ENCODE measurements around the gene INSYN2B.

The INSYN2B gene

GRCh38 chr5:169880785-169881184 lies 99.5 kb downstream of the INSYN2B start:
- no peak overlapping the region for H3K27ac ChIP-seq (ENCODE audit: low read depth in 2 of 2, low read length in 2 of 2)
- H3K27me3 ChIP-seq (ENCODE audit: control insufficient read depth in 2 of 2, insufficient read depth in 2 of 2, low read length in 2 of 2) = no peaks in the 10 kb centered on the region
- H3K36me3 ChIP-seq (ENCODE audit: control insufficient read depth in 2 of 2, insufficient read depth in 2 of 2, low read length in 2 of 2) = no peaks in the 10 kb centered on the region
- no peaks in the 10 kb centered on the region for H3K4me1 ChIP-seq (ENCODE audit: control insufficient read depth in 2 of 2, insufficient read depth in 2 of 2, low read length in 2 of 2)
- H3K9me3 ChIP-seq (ENCODE audit: control insufficient read depth in 2 of 2, low read length in 2 of 2) = no peaks in the 10 kb centered on the region
- H3K9ac ChIP-seq (ENCODE audit: low read depth in 1 of 2, low read length in 2 of 2) = no peak overlapping the region
- no peak overlapping the region for H3K4me3 ChIP-seq (ENCODE audit: low read length in 2 of 2)

GRCh38 chr5:169880012-169880663 lies 100.2 kb downstream of the INSYN2B start:
- Histone ChIP-seq H3K27ac (ENCODE audit: low read depth in 2 of 2, low read length in 2 of 2) (no peak overlapping the region), H3K36me3 (ENCODE audit: control insufficient read depth in 2 of 2, insufficient read depth in 2 of 2, low read length in 2 of 2) (no peaks in the 10 kb centered on the region), H3K27me3 (ENCODE audit: control insufficient read depth in 2 of 2, insufficient read depth in 2 of 2, low read length in 2 of 2) (no peaks in the 10 kb centered on the region), H3K9ac (ENCODE audit: low read depth in 1 of 2, low read length in 2 of 2) (no peak overlapping the region), H3K9me3 (ENCODE audit: control insufficient read depth in 2 of 2, low read length in 2 of 2) (no peaks in the 10 kb centered on the region), H3K4me1 (ENCODE audit: control insufficient read depth in 2 of 2, insufficient read depth in 2 of 2, low read length in 2 of 2) (no peaks in the 10 kb centered on the region), H3K4me3 (ENCODE audit: low read length in 2 of 2) (no peak overlapping the region)

- no peak overlapping the region for H3K27ac ChIP-seq (ENCODE audit: low read depth in 2 of 2, low read length in 2 of 2)
- no peaks in the 10 kb centered on the region for H3K27me3 ChIP-seq (ENCODE audit: control insufficient read depth in 2 of 2, insufficient read depth in 2 of 2, low read length in 2 of 2)
- no peak overlapping the region for H3K9ac ChIP-seq (ENCODE audit: low read depth in 1 of 2, low read length in 2 of 2)
- no peaks in the 10 kb centered on the region for H3K36me3 ChIP-seq (ENCODE audit: control insufficient read depth in 2 of 2, insufficient read depth in 2 of 2, low read length in 2 of 2)
- no peaks in the 10 kb centered on the region for H3K9me3 ChIP-seq (ENCODE audit: control insufficient read depth in 2 of 2, low read length in 2 of 2)
- no peaks in the 10 kb centered on the region for H3K4me1 ChIP-seq (ENCODE audit: control insufficient read depth in 2 of 2, insufficient read depth in 2 of 2, low read length in 2 of 2)
- no peak overlapping the region for H3K4me3 ChIP-seq (ENCODE audit: low read length in 2 of 2)
Observed at GRCh38 chr5:169876386-169876785, 103.9 kb downstream of the INSYN2B start.

- Histone ChIP-seq H3K9ac (ENCODE audit: low read depth in 1 of 2, low read length in 2 of 2) (no peak overlapping the region), H3K9me3 (ENCODE audit: control insufficient read depth in 2 of 2, low read length in 2 of 2) (no peaks in the 10 kb centered on the region), H3K4me1 (ENCODE audit: control insufficient read depth in 2 of 2, insufficient read depth in 2 of 2, low read length in 2 of 2) (no peaks in the 10 kb centered on the region), H3K4me3 (ENCODE audit: low read length in 2 of 2) (no peak overlapping the region), H3K27ac (ENCODE audit: low read depth in 2 of 2, low read length in 2 of 2) (no peak overlapping the region), H3K27me3 (ENCODE audit: control insufficient read depth in 2 of 2, insufficient read depth in 2 of 2, low read length in 2 of 2) (no peaks in the 10 kb centered on the region), H3K36me3 (ENCODE audit: control insufficient read depth in 2 of 2, insufficient read depth in 2 of 2, low read length in 2 of 2) (no peaks in the 10 kb centered on the region)
Observed at GRCh38 chr5:169875731-169876130, 104.6 kb downstream of the INSYN2B start.

GRCh38 chr5:169875091-169875728 lies 105.1 kb downstream of the INSYN2B start:
- Histone ChIP-seq H3K27ac (ENCODE audit: low read depth in 2 of 2, low read length in 2 of 2) (no peak overlapping the region), H3K27me3 (ENCODE audit: control insufficient read depth in 2 of 2, insufficient read depth in 2 of 2, low read length in 2 of 2) (no peaks in the 10 kb centered on the region), H3K36me3 (ENCODE audit: control insufficient read depth in 2 of 2, insufficient read depth in 2 of 2, low read length in 2 of 2) (no peaks in the 10 kb centered on the region), H3K9ac (ENCODE audit: low read depth in 1 of 2, low read length in 2 of 2) (no peak overlapping the region), H3K4me1 (ENCODE audit: control insufficient read depth in 2 of 2, insufficient read depth in 2 of 2, low read length in 2 of 2) (no peaks in the 10 kb centered on the region), H3K4me3 (ENCODE audit: low read length in 2 of 2) (no peak overlapping the region), H3K9me3 (ENCODE audit: control insufficient read depth in 2 of 2, low read length in 2 of 2) (no peaks in the 10 kb centered on the region)

GRCh38 chr5:169874621-169875020 lies 105.7 kb downstream of the INSYN2B start:
- no peaks in the 10 kb centered on the region for H3K9me3 ChIP-seq (ENCODE audit: control insufficient read depth in 2 of 2, low read length in 2 of 2)
- no peak overlapping the region for H3K9ac ChIP-seq (ENCODE audit: low read depth in 1 of 2, low read length in 2 of 2)
- H3K27ac ChIP-seq (ENCODE audit: low read depth in 2 of 2, low read length in 2 of 2) = no peak overlapping the region
- no peak overlapping the region for H3K4me3 ChIP-seq (ENCODE audit: low read length in 2 of 2)
- no peaks in the 10 kb centered on the region for H3K4me1 ChIP-seq (ENCODE audit: control insufficient read depth in 2 of 2, insufficient read depth in 2 of 2, low read length in 2 of 2)
- no peaks in the 10 kb centered on the region for H3K27me3 ChIP-seq (ENCODE audit: control insufficient read depth in 2 of 2, insufficient read depth in 2 of 2, low read length in 2 of 2)
- no peaks in the 10 kb centered on the region for H3K36me3 ChIP-seq (ENCODE audit: control insufficient read depth in 2 of 2, insufficient read depth in 2 of 2, low read length in 2 of 2)

GRCh38 chr5:169873642-169874041 lies 106.7 kb downstream of the INSYN2B start:
- no peaks in the 10 kb centered on the region for H3K27me3 ChIP-seq (ENCODE audit: control insufficient read depth in 2 of 2, insufficient read depth in 2 of 2, low read length in 2 of 2)
- no peaks in the 10 kb centered on the region for H3K36me3 ChIP-seq (ENCODE audit: control insufficient read depth in 2 of 2, insufficient read depth in 2 of 2, low read length in 2 of 2)
- no peak overlapping the region for H3K27ac ChIP-seq (ENCODE audit: low read depth in 2 of 2, low read length in 2 of 2)
- no peak overlapping the region for H3K9ac ChIP-seq (ENCODE audit: low read depth in 1 of 2, low read length in 2 of 2)
- H3K4me3 ChIP-seq (ENCODE audit: low read length in 2 of 2) = no peak overlapping the region
- no peaks in the 10 kb centered on the region for H3K4me1 ChIP-seq (ENCODE audit: control insufficient read depth in 2 of 2, insufficient read depth in 2 of 2, low read length in 2 of 2)
- H3K9me3 ChIP-seq (ENCODE audit: control insufficient read depth in 2 of 2, low read length in 2 of 2) = no peaks in the 10 kb centered on the region

- no peaks in the 10 kb centered on the region for H3K36me3 ChIP-seq (ENCODE audit: control insufficient read depth in 2 of 2, insufficient read depth in 2 of 2, low read length in 2 of 2)
- H3K4me3 ChIP-seq (ENCODE audit: low read length in 2 of 2) = no peak overlapping the region
- no peaks in the 10 kb centered on the region for H3K27me3 ChIP-seq (ENCODE audit: control insufficient read depth in 2 of 2, insufficient read depth in 2 of 2, low read length in 2 of 2)
- no peaks in the 10 kb centered on the region for H3K9me3 ChIP-seq (ENCODE audit: control insufficient read depth in 2 of 2, low read length in 2 of 2)
- H3K27ac ChIP-seq (ENCODE audit: low read depth in 2 of 2, low read length in 2 of 2) = no peak overlapping the region
- H3K9ac ChIP-seq (ENCODE audit: low read depth in 1 of 2, low read length in 2 of 2) = no peak overlapping the region
- H3K4me1 ChIP-seq (ENCODE audit: control insufficient read depth in 2 of 2, insufficient read depth in 2 of 2, low read length in 2 of 2) = no peaks in the 10 kb centered on the region
Observed at GRCh38 chr5:169871826-169872490, 108.3 kb downstream of the INSYN2B start.

- no peaks in the 10 kb centered on the region for H3K27me3 ChIP-seq (ENCODE audit: control insufficient read depth in 2 of 2, insufficient read depth in 2 of 2, low read length in 2 of 2)
- H3K4me1 ChIP-seq (ENCODE audit: control insufficient read depth in 2 of 2, insufficient read depth in 2 of 2, low read length in 2 of 2) = no peaks in the 10 kb centered on the region
- H3K4me3 ChIP-seq (ENCODE audit: low read length in 2 of 2) = no peak overlapping the region
- H3K27ac ChIP-seq (ENCODE audit: low read depth in 2 of 2, low read length in 2 of 2) = no peak overlapping the region
- no peaks in the 10 kb centered on the region for H3K36me3 ChIP-seq (ENCODE audit: control insufficient read depth in 2 of 2, insufficient read depth in 2 of 2, low read length in 2 of 2)
- H3K9me3 ChIP-seq (ENCODE audit: control insufficient read depth in 2 of 2, low read length in 2 of 2) = no peaks in the 10 kb centered on the region
- H3K9ac ChIP-seq (ENCODE audit: low read depth in 1 of 2, low read length in 2 of 2) = no peak overlapping the region
Observed at GRCh38 chr5:169870211-169870610, 110.1 kb downstream of the INSYN2B start.

GRCh38 chr5:169869066-169869465 lies 111.2 kb downstream of the INSYN2B start:
- no peaks in the 10 kb centered on the region for H3K9me3 ChIP-seq (ENCODE audit: control insufficient read depth in 2 of 2, low read length in 2 of 2)
- H3K9ac ChIP-seq (ENCODE audit: low read depth in 1 of 2, low read length in 2 of 2) = no peak overlapping the region
- H3K27me3 ChIP-seq (ENCODE audit: control insufficient read depth in 2 of 2, insufficient read depth in 2 of 2, low read length in 2 of 2) = no peaks in the 10 kb centered on the region
- H3K4me3 ChIP-seq (ENCODE audit: low read length in 2 of 2) = no peak overlapping the region
- H3K4me1 ChIP-seq (ENCODE audit: control insufficient read depth in 2 of 2, insufficient read depth in 2 of 2, low read length in 2 of 2) = no peaks in the 10 kb centered on the region
- H3K36me3 ChIP-seq (ENCODE audit: control insufficient read depth in 2 of 2, insufficient read depth in 2 of 2, low read length in 2 of 2) = no peaks in the 10 kb centered on the region
- no peak overlapping the region for H3K27ac ChIP-seq (ENCODE audit: low read depth in 2 of 2, low read length in 2 of 2)

Measured in mucosa of rectum (tissue), 2 donors.